Measurements from ENCODE around the gene ACO2. TPM values are rescaled to one million over a fixed set of nuclear protein-coding genes. Genes with fewer than 3 reads are reported as not detected.
"Not testable (repeated sequence)": the region's sequence is repeated elsewhere in the genome, so short reads cannot be mapped to it uniquely, and the experiment has no call there.

Gene ACO2
- total RNA-seq, 1 donor from 2014 or later: 67.2 TPM

GRCh38 chr22:41437198-41437597 is 31.7 kb upstream of the ACO2 start:
- Histone ChIP-seq H3K4me2 (ENCODE audit: low read length) (no peak overlapping the region), H3K4me3 (ENCODE audit: insufficient read depth, low read depth, low read length) (no peak overlapping the region), H3K27ac (ENCODE audit: low read depth, low read length) (no peak overlapping the region), H3K9ac (ENCODE audit: low read length) (no peak overlapping the region), H3K27me3 (ENCODE audit: insufficient read depth, low read length) (no peaks in the 10 kb centered on the region), H3K79me2 (ENCODE audit: insufficient read depth, low read length) (peaks cover 86% of the 10 kb centered on the region), H2AFZ (ENCODE audit: low read depth, low read length) (no peak overlapping the region), H4K20me1 (ENCODE audit: insufficient read depth, low read length) (peaks cover 94% of the 10 kb centered on the region), H3K4me1 (ENCODE audit: insufficient read depth, low read length) (no peaks in the 10 kb centered on the region), H3K36me3 (ENCODE audit: insufficient read depth, low read length) (peaks cover 34% of the 10 kb centered on the region), H3K9me3 (ENCODE audit: insufficient read depth, low read depth, low read length) (no peaks in the 10 kb centered on the region)
- H3K27me3 Mint-ChIP-seq (ENCODE audit: low read depth, unreplicated experiment): no peaks in the 10 kb centered on the region
- H3K9me3 Mint-ChIP-seq (ENCODE audit: unreplicated experiment): no peaks in the 10 kb centered on the region
- no peak for DNase-seq (ENCODE audit: low read depth)
- H3K4me3 Mint-ChIP-seq (ENCODE audit: unreplicated experiment): no peak overlapping the region
- H3K27ac Mint-ChIP-seq (ENCODE audit: unreplicated experiment): no peak overlapping the region
- peaks cover 13% of the 10 kb centered on the region for H3K4me1 Mint-ChIP-seq (ENCODE audit: low read depth, unreplicated experiment)
- H3K36me3 Mint-ChIP-seq (ENCODE audit: low read depth, unreplicated experiment): peaks cover 14% of the 10 kb centered on the region
- TF ChIP-seq CTCF (IDR thresholded peaks at IDR 0.05; ENCODE audit: insufficient read depth, low read depth, low read length) (no peak), EZH2 (IDR thresholded peaks at IDR 0.05; ENCODE audit: insufficient read depth, low read length) (no peak)
- FAIRE-seq: no peak

GRCh38 chr22:41440511-41440910 is 28.4 kb upstream of the ACO2 start:
- not testable (repeated sequence) for DNase-seq (ENCODE audit: low read depth); H2AFZ ChIP-seq (ENCODE audit: low read depth, low read length); H3K9me3 ChIP-seq (ENCODE audit: insufficient read depth, low read depth, low read length); H3K27me3 Mint-ChIP-seq (ENCODE audit: low read depth, unreplicated experiment); H3K4me2 ChIP-seq (ENCODE audit: low read length); H3K4me3 Mint-ChIP-seq (ENCODE audit: unreplicated experiment); H3K27ac ChIP-seq (ENCODE audit: low read depth, low read length); H3K9me3 Mint-ChIP-seq (ENCODE audit: unreplicated experiment); FAIRE-seq; H3K4me1 ChIP-seq (ENCODE audit: insufficient read depth, low read length); H3K4me3 ChIP-seq (ENCODE audit: insufficient read depth, low read depth, low read length); H3K27me3 ChIP-seq (ENCODE audit: insufficient read depth, low read length); H3K9ac ChIP-seq (ENCODE audit: low read length)
- Histone ChIP-seq H3K36me3 (ENCODE audit: insufficient read depth, low read length) (peaks cover 27% of the 10 kb centered on the region), H3K79me2 (ENCODE audit: insufficient read depth, low read length) (peaks cover 98% of the 10 kb centered on the region), H4K20me1 (ENCODE audit: insufficient read depth, low read length) (peaks cover 94% of the 10 kb centered on the region)
- H3K4me1 Mint-ChIP-seq (ENCODE audit: low read depth, unreplicated experiment): peaks cover 20% of the 10 kb centered on the region
- peak overlapping the region; percentile 18 for H3K27ac Mint-ChIP-seq (ENCODE audit: unreplicated experiment)
- H3K36me3 Mint-ChIP-seq (ENCODE audit: low read depth, unreplicated experiment): peaks cover 19% of the 10 kb centered on the region

- peaks cover 82% of the 10 kb centered on the region for H4K20me1 ChIP-seq (ENCODE audit: insufficient read depth, low read length)
- H3K27me3 Mint-ChIP-seq (ENCODE audit: low read depth, unreplicated experiment): no peaks in the 10 kb centered on the region
- peak overlapping the region; percentile 34 for H3K4me2 ChIP-seq (ENCODE audit: low read length)
- no peak overlapping the region for H3K9ac ChIP-seq (ENCODE audit: low read length)
- H3K36me3 Mint-ChIP-seq (ENCODE audit: low read depth, unreplicated experiment): peaks cover 9% of the 10 kb centered on the region
- H3K4me3 ChIP-seq (ENCODE audit: insufficient read depth, low read depth, low read length): no peak overlapping the region
- TF ChIP-seq CTCF (IDR thresholded peaks at IDR 0.05; ENCODE audit: insufficient read depth, low read depth, low read length): no peak
- TF ChIP-seq EZH2 (IDR thresholded peaks at IDR 0.05; ENCODE audit: insufficient read depth, low read length): no peak
- FAIRE-seq (no peak), DNase-seq (ENCODE audit: low read depth) (no peak)
- peaks cover 5% of the 10 kb centered on the region for H3K4me1 ChIP-seq (ENCODE audit: insufficient read depth, low read length)
- peaks cover 92% of the 10 kb centered on the region for H3K79me2 ChIP-seq (ENCODE audit: insufficient read depth, low read length)
- H3K27ac ChIP-seq (ENCODE audit: low read depth, low read length): no peak overlapping the region
- H3K36me3 ChIP-seq (ENCODE audit: insufficient read depth, low read length): peaks cover 15% of the 10 kb centered on the region
- no peaks in the 10 kb centered on the region for H3K9me3 Mint-ChIP-seq (ENCODE audit: unreplicated experiment)
- H2AFZ ChIP-seq (ENCODE audit: low read depth, low read length): no peak overlapping the region
- H3K4me3 Mint-ChIP-seq (ENCODE audit: unreplicated experiment): peak overlapping the region; percentile 98
- H3K27me3 ChIP-seq (ENCODE audit: insufficient read depth, low read length): no peaks in the 10 kb centered on the region
- peak overlapping the region; percentile 2 for H3K27ac Mint-ChIP-seq (ENCODE audit: unreplicated experiment)
- no peaks in the 10 kb centered on the region for H3K9me3 ChIP-seq (ENCODE audit: insufficient read depth, low read depth, low read length)
- H3K4me1 Mint-ChIP-seq (ENCODE audit: low read depth, unreplicated experiment): peaks cover 20% of the 10 kb centered on the region
Observed at GRCh38 chr22:41442240-41442792, 26.6 kb upstream of the ACO2 start.

All from astrocyte (in vitro differentiated cells and primary cell).